ENCODE results near the gene GRM7.

GRM7 gene

GRCh38 chr3:7683426-7683825 is 822.5 kb downstream of the GRM7 start:
- DNase-seq, result no peak

- DNase-seq, result no peak
These were observed 823.3 kb downstream of the GRM7 start for GRCh38 chr3:7684182-7684715.

GRCh38 chr3:7687428-7688147 is 826.7 kb downstream of the GRM7 start:
- no peak for DNase-seq

GRCh38 chr3:7692866-7693265 is 832.0 kb downstream of the GRM7 start:
- no peak for DNase-seq

DNA sequence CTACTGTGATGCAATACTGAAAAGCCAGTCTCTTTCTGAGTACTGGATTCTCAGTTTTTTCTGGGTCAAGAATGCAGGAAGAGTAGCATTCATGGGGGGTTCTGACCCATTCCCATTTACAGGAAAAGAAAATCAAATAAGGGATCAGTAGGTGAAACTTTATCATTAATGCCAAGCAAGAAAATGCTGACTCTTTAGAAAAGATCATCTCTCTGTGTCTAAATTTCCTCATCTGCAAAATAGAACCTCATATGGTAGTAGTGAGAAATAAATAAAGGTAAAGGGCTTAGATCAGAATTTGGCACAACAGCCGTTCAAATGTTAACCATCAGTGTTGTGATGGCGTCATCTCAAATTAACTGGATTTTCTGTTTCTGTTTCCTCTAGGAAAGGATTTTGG is 833.1 kb downstream of the GRM7 start:
- DNase-seq, result no peak

DNA sequence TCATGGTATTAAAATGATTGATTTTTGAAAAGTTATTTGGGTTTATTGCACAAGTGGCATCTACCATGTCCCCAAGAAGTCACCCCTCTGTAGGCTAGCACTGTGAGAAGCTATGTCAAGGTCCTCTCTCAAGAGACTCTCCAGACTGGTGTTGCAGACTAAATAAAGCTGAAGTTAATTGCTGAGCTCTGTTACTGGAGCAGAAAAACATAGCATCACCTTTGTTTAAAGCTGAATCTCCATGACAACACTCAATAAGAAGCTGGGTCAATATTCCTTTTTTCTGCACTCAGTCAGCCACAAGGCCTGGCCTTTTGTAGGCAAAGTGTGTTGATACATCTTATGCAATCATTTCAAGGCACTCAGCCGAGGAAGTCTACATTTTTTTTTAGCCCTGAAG is 834.1 kb downstream of the GRM7 start:
- DNase-seq, result no peak

DNA sequence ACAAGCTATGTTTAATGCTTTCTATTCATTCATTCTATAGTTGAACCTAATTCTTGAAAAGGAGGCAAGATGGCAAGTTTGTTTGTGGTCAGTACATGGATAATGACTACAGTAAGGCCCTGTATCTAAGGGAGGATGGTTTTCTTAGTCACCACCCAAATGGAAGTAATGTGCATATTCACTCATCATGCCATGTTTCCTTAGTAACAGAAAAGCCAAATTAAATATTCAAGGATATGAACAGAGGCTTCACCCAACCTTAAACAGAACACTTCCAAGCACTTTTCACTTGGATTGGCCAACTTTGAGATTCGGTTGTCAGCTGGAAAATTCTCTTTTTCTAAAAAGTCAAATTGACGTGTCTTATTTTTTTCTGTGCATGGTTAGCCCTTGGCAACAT is 835.4 kb downstream of the GRM7 start:
- no peak for DNase-seq

- DNase-seq, result no peak
These were observed 836.6 kb downstream of the GRM7 start for GRCh38 chr3:7697548-7697947.

GRCh38 chr3:7700539-7700938 is 839.6 kb downstream of the GRM7 start:
- DNase-seq, result no peak

DNA sequence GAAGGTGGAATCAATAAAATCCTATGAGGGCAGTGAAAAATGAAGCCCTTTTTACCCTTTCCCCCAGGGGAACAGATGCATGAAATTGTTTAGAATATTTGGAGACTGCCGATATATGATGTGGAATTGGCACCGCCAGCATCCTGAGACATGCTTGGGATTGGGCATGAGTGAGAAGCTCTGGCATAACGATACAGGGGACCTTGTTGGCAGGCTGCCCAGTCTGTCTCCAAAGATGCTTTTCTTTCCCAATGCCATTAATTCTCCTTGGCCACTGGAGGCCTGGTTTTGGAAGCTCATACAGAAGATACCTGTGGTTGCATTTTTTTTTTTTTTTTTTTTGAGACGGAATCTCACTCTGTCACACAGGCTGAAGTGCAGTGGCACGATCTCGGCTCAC is 840.1 kb downstream of the GRM7 start:
- DNase-seq, result no peak

GRCh38 chr3:7707187-7707586 is 846.3 kb downstream of the GRM7 start:
- DNase-seq, result no peak

DNA sequence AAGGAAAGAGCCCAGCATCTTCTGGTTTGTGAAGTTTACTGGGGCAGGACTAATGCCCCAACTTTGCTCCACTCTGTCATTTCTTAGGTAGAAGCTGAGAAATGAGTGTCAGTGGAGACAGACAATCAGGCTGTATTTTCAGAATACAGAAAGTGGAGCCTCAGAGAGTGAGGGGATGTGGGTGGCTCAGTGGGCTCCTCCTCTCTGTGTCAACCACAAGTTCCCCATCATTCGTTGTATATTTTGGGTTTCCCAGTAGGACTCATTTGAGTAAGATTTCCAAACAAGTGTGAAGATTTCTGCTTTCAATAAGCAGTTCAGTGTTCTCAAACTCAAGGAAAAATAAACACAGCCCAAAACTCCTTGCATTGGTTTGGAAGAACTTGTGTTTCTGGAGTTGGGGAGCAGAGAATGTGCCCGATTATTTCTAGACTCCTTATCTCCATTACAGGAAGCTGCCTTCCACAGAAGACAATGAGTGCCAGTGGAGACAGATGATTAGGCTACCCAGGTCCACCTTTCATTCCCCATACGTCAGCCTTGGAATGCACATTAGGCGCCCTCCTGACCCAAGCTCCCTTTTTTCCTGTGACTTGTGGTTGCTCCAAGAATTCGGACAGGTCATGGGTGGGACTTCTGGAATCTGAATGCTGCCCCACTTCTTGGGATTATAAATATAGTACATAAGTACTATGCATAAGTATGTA is 848.6 kb downstream of the GRM7 start:
- DNase-seq, result no peak

GRCh38 chr3:7710284-7710683 is 849.4 kb downstream of the GRM7 start:
- no peak for DNase-seq

DNA sequence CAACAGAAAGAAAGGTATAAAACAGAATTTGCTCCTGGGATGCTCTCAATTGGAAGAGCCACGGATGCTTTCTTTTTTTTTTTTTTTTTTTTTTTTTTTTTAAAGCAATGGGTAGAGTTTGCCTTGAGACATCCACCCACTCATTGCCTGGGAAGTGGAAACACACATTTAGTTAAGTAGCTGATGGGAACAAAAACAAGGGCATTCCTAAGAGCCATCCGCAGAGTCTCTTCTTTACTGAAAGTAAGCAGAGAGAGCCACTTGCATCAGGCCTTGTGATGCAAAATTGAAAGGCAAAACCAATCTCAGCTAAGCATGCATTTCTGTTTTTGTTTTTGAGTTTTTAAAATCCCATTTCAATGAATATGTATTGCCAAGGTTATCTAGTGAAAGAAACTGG is 852.8 kb downstream of the GRM7 start:
- no peak for DNase-seq

DNA sequence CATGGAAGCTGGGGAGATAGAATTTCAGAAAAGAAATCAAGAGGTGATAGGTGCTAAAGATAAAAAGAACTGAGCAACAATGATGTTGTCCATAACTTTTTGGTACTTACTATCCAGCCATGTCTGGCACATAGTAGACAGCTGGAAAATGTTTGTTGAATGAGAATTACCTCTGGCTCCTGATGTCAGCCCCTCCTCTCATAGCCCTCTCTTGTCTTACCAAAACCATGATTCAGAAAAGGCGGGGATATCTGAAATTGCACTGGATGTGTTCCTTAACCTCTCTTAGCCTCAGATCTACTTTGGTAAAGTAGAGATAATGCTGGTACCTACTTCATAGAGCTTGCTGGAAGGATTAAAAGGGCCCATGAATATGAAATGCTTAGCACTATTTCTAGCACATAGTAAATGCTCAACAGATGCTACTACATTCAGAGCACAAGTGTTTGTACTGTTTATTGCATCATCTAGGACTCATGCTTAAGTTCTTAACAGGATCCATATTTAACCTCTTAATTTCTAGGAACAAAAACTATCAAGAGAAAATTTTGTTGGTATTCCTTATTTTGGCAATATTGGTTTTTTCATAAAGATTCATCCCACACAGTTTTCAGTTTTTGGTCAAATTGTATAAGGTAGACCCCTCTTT is 859.9 kb downstream of the GRM7 start:
- DNase-seq, result no peak

DNA sequence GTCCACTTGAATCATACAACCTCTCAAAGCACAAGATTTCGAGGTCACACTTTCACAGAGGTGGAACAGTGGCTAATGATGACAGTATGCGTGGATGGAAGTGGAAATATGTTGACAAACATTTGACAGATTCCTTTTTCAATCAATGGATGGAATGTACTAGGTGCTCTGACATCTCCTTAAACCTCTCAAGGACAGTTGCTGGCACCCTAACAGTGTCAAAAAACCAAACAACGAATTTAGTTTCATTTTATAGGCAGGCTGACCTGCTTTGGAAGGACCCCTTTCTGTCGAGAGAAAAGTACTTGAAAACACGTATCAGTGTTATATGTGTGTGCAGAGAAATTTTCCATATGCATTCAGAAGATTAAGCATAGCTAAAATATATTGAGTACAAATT is 861.0 kb downstream of the GRM7 start:
- DNase-seq, result no peak

- no peak for DNase-seq
These were observed 867.9 kb downstream of the GRM7 start for GRCh38 chr3:7728566-7729519.

GRCh38 chr3:7733933-7734332 is 873.0 kb downstream of the GRM7 start:
- DNase-seq, result no peak

DNA sequence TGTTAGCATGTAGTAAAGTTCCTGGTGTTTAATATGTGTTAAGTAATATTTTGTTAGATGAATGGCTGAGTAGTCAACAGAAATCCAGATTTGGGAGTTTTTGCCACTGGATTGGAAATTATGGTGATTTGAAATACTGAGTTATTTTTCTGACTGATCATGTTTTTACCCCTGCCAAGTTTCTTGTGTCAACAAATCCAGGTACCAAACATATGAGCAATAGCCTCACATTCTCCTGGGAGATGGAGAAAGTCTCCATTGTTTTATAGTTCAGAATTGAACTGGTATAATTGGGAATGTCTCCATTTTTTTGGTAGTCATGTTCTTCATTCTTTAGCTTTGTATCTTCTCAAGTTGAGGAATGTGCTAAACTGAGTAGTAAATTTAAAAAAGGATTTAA is 873.5 kb downstream of the GRM7 start:
- no peak for DNase-seq

- no peak for DNase-seq
These were observed 876.3 kb downstream of the GRM7 start for GRCh38 chr3:7737263-7737662.

DNA sequence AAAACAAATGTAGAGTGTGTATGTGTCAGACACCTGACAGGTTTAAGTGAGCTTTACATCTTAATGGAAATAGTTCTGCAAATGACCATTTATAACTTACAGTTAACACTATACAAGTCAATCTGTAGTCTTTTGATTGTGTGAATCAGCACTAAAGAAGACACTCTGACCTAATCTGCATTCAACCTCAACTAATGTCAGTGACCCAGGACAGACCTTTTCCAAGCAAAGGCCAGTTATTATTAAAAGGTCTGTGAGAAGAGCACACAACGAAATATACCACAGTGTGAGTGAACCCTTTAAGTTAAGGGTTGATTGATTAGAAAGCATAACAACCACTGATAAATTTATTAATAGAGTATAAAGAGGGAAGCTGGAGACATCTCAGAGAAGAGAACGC is 878.8 kb downstream of the GRM7 start:
- DNase-seq, result no peak

DNA sequence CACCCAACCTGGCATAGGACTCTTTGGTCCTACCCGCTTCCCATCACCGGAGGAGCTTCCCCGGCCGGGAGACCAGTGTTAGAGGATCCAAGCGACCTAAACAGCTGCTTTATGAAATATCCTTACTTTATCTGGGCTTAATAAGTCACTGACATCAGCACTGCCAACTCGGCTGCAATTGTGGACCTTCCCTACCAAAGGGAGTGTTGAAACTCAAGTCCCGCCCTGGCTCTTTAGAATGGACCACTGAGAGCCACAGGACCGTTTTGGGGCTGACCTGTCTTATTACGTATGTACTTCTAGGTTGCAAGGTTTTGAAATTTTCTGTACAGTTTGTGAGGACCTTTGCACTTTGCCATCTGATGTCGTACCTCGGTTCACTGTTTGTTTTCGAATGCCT is 879.5 kb downstream of the GRM7 start:
- DNase-seq, result no peak

GRCh38 chr3:7744850-7745249 is 883.9 kb downstream of the GRM7 start:
- no peak for DNase-seq

Data from activated CD4-positive, alpha-beta T cell treated with anti-CD3 and anti-CD28 coated beads, Interleukin-10, Interleukin-2, amounts not matched to agents 100 ng/mL and 50 ng/mL, durations not matched to agents 16 hours and 8 hours (primary cell).